H9 (cell line): ENCODE data around the gene USH2A. TPM values are rescaled to one million over a fixed set of nuclear protein-coding genes. Genes with fewer than 3 reads are reported as not detected.

Experiments
- DNase-seq: peaks from one replicate; pipeline ENCODE4 v3.0.0-alpha.2; 2017
- H2AFZ ChIP-seq: one replicate; pipeline ENCODE4 v1.6.1; 2013; ENCODE audit warnings: mild to moderate bottlenecking, low read length, control low read depth, moderate library complexity
- H2AK5ac ChIP-seq: 2 replicates; pipeline ENCODE4 v1.6.1; 2013; ENCODE audit warnings: low read length, control low read depth, mixed read lengths; ENCODE audit not compliant: insufficient read length
- H2BK120ac ChIP-seq: one replicate; pipeline ENCODE4 v1.6.1; 2013; ENCODE audit warnings: low read depth, mild to moderate bottlenecking, low read length, control low read depth, inconsistent platforms; ENCODE audit not compliant: poor library complexity, severe bottlenecking
- H2BK12ac ChIP-seq: 2 replicates; pipeline ENCODE4 v1.6.1; 2013; ENCODE audit warnings: low read length, control low read depth, mixed read lengths, low read depth; ENCODE audit not compliant: insufficient read length
- H2BK15ac ChIP-seq: 2 replicates; pipeline ENCODE4 v1.6.1; 2013; ENCODE audit warnings: low read depth, low read length, control low read depth
- H2BK20ac ChIP-seq: one replicate; pipeline ENCODE4 v1.6.1; 2013; ENCODE audit warnings: low read depth, mild to moderate bottlenecking, low read length, control low read depth, inconsistent platforms; ENCODE audit not compliant: poor library complexity, severe bottlenecking
- H2BK5ac ChIP-seq: 2 replicates; pipeline ENCODE4 v1.6.1; 2013; ENCODE audit warnings: low read length, control low read depth, mixed read lengths; ENCODE audit not compliant: insufficient read length
- H3K14ac ChIP-seq: 2 replicates; pipeline ENCODE4 v1.6.1; 2013; ENCODE audit warnings: low read length, control low read depth; ENCODE audit not compliant: insufficient read depth
- H3K18ac ChIP-seq: 2 replicates; pipeline ENCODE4 v1.6.1; 2013; ENCODE audit warnings: low read depth, mild to moderate bottlenecking, mixed read lengths, low read length, control low read depth; ENCODE audit not compliant: insufficient read length
- H3K23ac ChIP-seq: 2 replicates; pipeline ENCODE4 v1.6.1; 2013; ENCODE audit warnings: low read length, control low read depth, mixed read lengths, low read depth; ENCODE audit not compliant: insufficient read length
- H3K23me2 ChIP-seq: 2 replicates; pipeline ENCODE4 v1.6.1; 2013; ENCODE audit warnings: low read depth, mild to moderate bottlenecking, mixed read lengths, low read length, control low read depth; ENCODE audit not compliant: insufficient read length, poor library complexity, severe bottlenecking
- H3K27ac ChIP-seq: 2 replicates; pipeline ENCODE4 v1.5.1; 2013; ENCODE audit warnings: low read length, control low read depth, mixed read lengths, low read depth; ENCODE audit not compliant: insufficient read length
- H3K27me3 ChIP-seq: 2 replicates; pipeline ENCODE4 v1.6.1; 2013; ENCODE audit warnings: low read length, control low read depth, inconsistent platforms; ENCODE audit not compliant: insufficient read depth
- H3K4ac ChIP-seq: 2 replicates; pipeline ENCODE4 v1.6.1; 2013; ENCODE audit warnings: low read depth, mild to moderate bottlenecking, control low read depth, inconsistent platforms, low read length, moderate library complexity
- H3K4me1 ChIP-seq: 2 replicates; pipeline ENCODE4 v1.6.1; 2013; ENCODE audit warnings: low read length, control low read depth, inconsistent platforms; ENCODE audit not compliant: insufficient read depth
- H3K4me2 ChIP-seq: 2 replicates; pipeline ENCODE4 v1.6.1; 2013; ENCODE audit warnings: low read length, control low read depth, mixed read lengths; ENCODE audit not compliant: insufficient read length, insufficient read depth
- H3K56ac ChIP-seq: 2 replicates; pipeline ENCODE4 v1.6.1; 2013; ENCODE audit warnings: low read depth, mild to moderate bottlenecking, mixed read lengths, low read length, control low read depth; ENCODE audit not compliant: insufficient read length
- H3K79me1 ChIP-seq: 2 replicates; pipeline ENCODE4 v1.6.1; 2013; ENCODE audit warnings: low read depth, mild to moderate bottlenecking, moderate library complexity, low read length, control low read depth, inconsistent platforms; ENCODE audit not compliant: insufficient read depth, poor library complexity, severe bottlenecking
- H3K79me2 ChIP-seq: 2 replicates; pipeline ENCODE4 v1.6.1; 2013; ENCODE audit warnings: low read length, control low read depth, inconsistent platforms; ENCODE audit not compliant: insufficient read depth
- H3K9ac ChIP-seq: 2 replicates; pipeline ENCODE4 v1.6.1; 2013; ENCODE audit warnings: low read length, control low read depth, mixed read lengths; ENCODE audit not compliant: insufficient read length; ENCODE audit errors: extremely low read depth
- H3K9me3 ChIP-seq: one replicate; pipeline ENCODE4 v1.6.1; 2013; ENCODE audit warnings: low read depth, low read length, inconsistent platforms; ENCODE audit not compliant: control insufficient read depth
- H3T11ph ChIP-seq: one replicate; pipeline ENCODE4 v1.6.1; 2013; ENCODE audit warnings: mild to moderate bottlenecking, low read length, control low read depth, inconsistent platforms
- H4K20me1 ChIP-seq: one replicate; pipeline ENCODE4 v1.6.1; 2013; ENCODE audit not compliant: control insufficient read depth, insufficient read length, insufficient read depth
- H4K5ac ChIP-seq: 2 replicates; pipeline ENCODE4 v1.6.1; 2013; ENCODE audit warnings: low read depth, mild to moderate bottlenecking, mixed read lengths, low read length, control low read depth; ENCODE audit not compliant: insufficient read length
- H4K8ac ChIP-seq: replicated peaks from 2 replicates; pipeline ENCODE4 v1.6.1; 2013; ENCODE audit warnings: low read length, control low read depth, mixed read lengths, low read depth; ENCODE audit not compliant: insufficient read length
- H4K91ac ChIP-seq: 2 replicates; pipeline ENCODE4 v1.6.1; 2013; ENCODE audit warnings: low read depth, mild to moderate bottlenecking, moderate library complexity, mixed read lengths, low read length, control low read depth; ENCODE audit not compliant: insufficient read length
- H3K27ac Mint-ChIP-seq, 3 experiments: 2 replicates in 2 of 3; 3 replicates in 1 of 3; pipeline ENCODE4 v1.8.0; 2020 to 2021; ENCODE audit warnings: mixed read lengths in 3 of 3, mild to moderate bottlenecking in 1 of 3, moderate library complexity in 1 of 3
- H3K27me3 Mint-ChIP-seq: 2 replicates; pipeline ENCODE4 v1.8.0; 2021; ENCODE audit warnings: low read depth, mild to moderate bottlenecking, moderate library complexity, mixed read lengths
- H3K36me3 Mint-ChIP-seq, 3 experiments: 2 replicates in 2 of 3; 3 replicates in 1 of 3; pipeline ENCODE4 v1.8.0; 2020 to 2021; ENCODE audit warnings: low read depth in 3 of 3, mixed read lengths in 3 of 3; ENCODE audit not compliant: insufficient read depth in 1 of 3
- H3K4me1 Mint-ChIP-seq, 2 experiments: 2 replicates each; pipeline ENCODE4 v1.8.0; 2020; ENCODE audit warnings: mixed read lengths in 2 of 2
- H3K4me3 Mint-ChIP-seq, 2 experiments: 2 replicates in 1 of 2; 3 replicates in 1 of 2; pipeline ENCODE4 v1.8.0; 2020 to 2021; ENCODE audit warnings: mild to moderate bottlenecking in 2 of 2, mixed read lengths in 2 of 2, moderate library complexity in 1 of 2
- H3K9me3 Mint-ChIP-seq, 2 experiments: 2 replicates in 1 of 2; 3 replicates in 1 of 2; pipeline ENCODE4 v1.8.0; 2020; ENCODE audit warnings: mild to moderate bottlenecking in 2 of 2, mixed read lengths in 2 of 2, moderate library complexity in 1 of 2
- total RNA-seq: library from RNA; stranded (reverse); gene quantifications from 2 replicates; pipeline ENCODE4 v1.2.1, GENCODE V29; 2021
- TF ChIP-seq, protein P1 (sequence below): fragments of 200-600 bp; sonication (generic); conservative IDR thresholded peaks from 3 replicates; pipeline ENCODE4 v1.8.0; 2021; ENCODE audit warnings: antibody characterized with exemption, mild to moderate bottlenecking

USH2A gene
- total RNA-seq, 1 experiment from 2014 or later = 0.11 TPM

DNA sequence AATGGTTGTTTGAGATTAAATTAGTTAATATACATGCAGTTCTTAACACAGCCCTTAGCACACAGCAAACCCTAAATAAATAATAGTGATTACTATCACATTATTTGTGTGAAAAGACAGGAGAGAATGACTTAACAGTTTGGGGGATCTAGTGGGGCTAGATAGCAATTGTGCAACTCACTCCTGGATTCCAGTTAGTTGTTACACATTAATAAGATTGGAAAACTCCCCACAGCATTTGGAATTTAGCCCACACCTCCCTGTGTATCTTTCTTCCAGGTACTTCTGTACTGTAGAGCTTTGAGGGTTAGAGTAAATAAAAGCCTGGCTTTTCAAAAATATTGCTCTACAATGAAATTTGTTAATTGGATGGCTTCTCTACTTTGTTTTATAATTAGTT lies 763.0 kb downstream of the USH2A start:
- H3K18ac ChIP-seq = no peak overlapping the region
- TF ChIP-seq, protein P1, sequence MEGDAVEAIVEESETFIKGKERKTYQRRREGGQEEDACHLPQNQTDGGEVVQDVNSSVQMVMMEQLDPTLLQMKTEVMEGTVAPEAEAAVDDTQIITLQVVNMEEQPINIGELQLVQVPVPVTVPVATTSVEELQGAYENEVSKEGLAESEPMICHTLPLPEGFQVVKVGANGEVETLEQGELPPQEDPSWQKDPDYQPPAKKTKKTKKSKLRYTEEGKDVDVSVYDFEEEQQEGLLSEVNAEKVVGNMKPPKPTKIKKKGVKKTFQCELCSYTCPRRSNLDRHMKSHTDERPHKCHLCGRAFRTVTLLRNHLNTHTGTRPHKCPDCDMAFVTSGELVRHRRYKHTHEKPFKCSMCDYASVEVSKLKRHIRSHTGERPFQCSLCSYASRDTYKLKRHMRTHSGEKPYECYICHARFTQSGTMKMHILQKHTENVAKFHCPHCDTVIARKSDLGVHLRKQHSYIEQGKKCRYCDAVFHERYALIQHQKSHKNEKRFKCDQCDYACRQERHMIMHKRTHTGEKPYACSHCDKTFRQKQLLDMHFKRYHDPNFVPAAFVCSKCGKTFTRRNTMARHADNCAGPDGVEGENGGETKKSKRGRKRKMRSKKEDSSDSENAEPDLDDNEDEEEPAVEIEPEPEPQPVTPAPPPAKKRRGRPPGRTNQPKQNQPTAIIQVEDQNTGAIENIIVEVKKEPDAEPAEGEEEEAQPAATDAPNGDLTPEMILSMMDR = no peak
- H2BK5ac ChIP-seq = no peak overlapping the region
- no peaks in the 10 kb centered on the region for H3K79me1 ChIP-seq
- DNase-seq = no peak
- peaks cover 2 to 9% of the 10 kb centered on the region in 2 experiments; a peak in 3 of 4 replicates for H3K4me1 Mint-ChIP-seq
- no peak overlapping the region for H3K23ac ChIP-seq
- H3K9me3 Mint-ChIP-seq = no peaks in the 10 kb centered on the region
- H3K79me2 ChIP-seq = no peaks in the 10 kb centered on the region
- H3K14ac ChIP-seq = no peak overlapping the region
- H3K36me3 Mint-ChIP-seq = no peaks in the 10 kb centered on the region
- H3K27me3 ChIP-seq = no peaks in the 10 kb centered on the region
- no peak overlapping the region for H4K91ac ChIP-seq
- no peaks in the 10 kb centered on the region for H3K9me3 ChIP-seq
- H3K4me2 ChIP-seq = no peak overlapping the region
- H2AFZ ChIP-seq = no peak overlapping the region
- H4K20me1 ChIP-seq = no peaks in the 10 kb centered on the region
- H3K4ac ChIP-seq = no peak overlapping the region
- no peak overlapping the region for H3K56ac ChIP-seq
- no peak overlapping the region for H2BK120ac ChIP-seq
- no peak overlapping the region for H3T11ph ChIP-seq
- no peak overlapping the region for H2BK15ac ChIP-seq
- H3K4me1 ChIP-seq = no peaks in the 10 kb centered on the region
- H3K9ac ChIP-seq = no peak overlapping the region
- H2BK20ac ChIP-seq = no peak overlapping the region
- no peak overlapping the region for H4K5ac ChIP-seq
- no peak overlapping the region for H4K8ac ChIP-seq
- H3K4me3 Mint-ChIP-seq = no peak overlapping the region
- no peak overlapping the region for H3K27ac ChIP-seq
- no peaks in the 10 kb centered on the region for H3K23me2 ChIP-seq
- H2AK5ac ChIP-seq = no peak overlapping the region
- no peak overlapping the region for H2BK12ac ChIP-seq
- H3K27me3 Mint-ChIP-seq = no peaks in the 10 kb centered on the region; the same call in none of the 2 replicates
- no peak overlapping the region for H3K27ac Mint-ChIP-seq
